ENCODE measurements around the gene FAT1.

FAT1 gene

DNA sequence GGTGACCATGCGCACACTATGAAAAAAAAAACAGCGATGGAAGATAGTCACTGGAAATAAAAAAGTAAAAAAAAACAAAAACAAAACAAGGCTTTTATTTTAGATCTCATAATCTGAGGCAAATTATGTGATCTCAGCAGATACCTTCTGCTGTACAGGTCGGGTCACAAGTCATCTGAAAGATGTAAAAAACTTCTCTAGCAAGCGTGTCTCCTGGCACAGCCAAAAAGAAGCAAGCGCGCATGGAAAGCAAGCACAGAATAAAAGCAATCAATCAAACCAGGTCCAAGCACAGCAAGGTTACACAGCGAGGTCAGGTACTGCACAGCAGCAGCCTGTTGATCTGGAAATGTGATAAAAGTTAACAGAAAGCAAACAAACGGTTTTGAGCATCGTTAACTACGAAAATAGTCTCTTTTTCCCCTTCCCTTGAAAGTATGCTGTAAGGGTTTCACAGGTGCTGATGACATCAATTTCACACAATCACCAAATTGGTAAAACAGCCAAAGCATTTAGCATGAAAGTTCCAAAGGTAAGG is 89.0 kb downstream of the FAT1 start:
- intact Hi-C loops (cut with DNase I; ENCODE audit: low total_unique reads), result no loop called here
- no peak for DNase-seq
- no peaks in the 10 kb centered on the region for H3K9me3 ChIP-seq
- no peaks in the 10 kb centered on the region for H3K27me3 ChIP-seq
- no peaks in the 10 kb centered on the region for H3K4me1 ChIP-seq
- peaks cover 21 to 62% (median 49%) of the 10 kb centered on the region in 3 donors for H3K36me3 ChIP-seq
- no peak overlapping the region for H3K4me3 ChIP-seq
- no peak overlapping the region for H3K27ac ChIP-seq
- TF ChIP-seq, protein P1, sequence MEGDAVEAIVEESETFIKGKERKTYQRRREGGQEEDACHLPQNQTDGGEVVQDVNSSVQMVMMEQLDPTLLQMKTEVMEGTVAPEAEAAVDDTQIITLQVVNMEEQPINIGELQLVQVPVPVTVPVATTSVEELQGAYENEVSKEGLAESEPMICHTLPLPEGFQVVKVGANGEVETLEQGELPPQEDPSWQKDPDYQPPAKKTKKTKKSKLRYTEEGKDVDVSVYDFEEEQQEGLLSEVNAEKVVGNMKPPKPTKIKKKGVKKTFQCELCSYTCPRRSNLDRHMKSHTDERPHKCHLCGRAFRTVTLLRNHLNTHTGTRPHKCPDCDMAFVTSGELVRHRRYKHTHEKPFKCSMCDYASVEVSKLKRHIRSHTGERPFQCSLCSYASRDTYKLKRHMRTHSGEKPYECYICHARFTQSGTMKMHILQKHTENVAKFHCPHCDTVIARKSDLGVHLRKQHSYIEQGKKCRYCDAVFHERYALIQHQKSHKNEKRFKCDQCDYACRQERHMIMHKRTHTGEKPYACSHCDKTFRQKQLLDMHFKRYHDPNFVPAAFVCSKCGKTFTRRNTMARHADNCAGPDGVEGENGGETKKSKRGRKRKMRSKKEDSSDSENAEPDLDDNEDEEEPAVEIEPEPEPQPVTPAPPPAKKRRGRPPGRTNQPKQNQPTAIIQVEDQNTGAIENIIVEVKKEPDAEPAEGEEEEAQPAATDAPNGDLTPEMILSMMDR (IDR thresholded peaks at IDR 0.05), result no peak

DNA sequence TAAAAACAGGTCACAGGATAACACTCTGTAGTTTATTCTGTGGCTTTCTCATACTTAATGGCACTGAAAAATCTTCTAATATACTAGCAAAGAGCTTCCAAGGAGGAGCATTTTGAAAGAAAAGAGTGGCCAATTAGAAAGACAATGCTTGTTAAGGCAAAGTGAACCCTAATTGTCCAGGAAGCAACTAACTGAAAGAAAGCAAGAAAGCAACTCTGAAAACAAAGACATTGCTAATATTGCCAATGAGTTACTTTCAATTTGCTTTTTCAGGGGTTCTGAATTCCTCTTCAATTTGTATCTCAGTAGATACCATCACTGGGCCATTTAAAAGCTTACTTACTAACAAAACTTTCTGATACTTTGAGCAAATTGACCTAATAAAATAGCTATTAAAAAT is 89.8 kb downstream of the FAT1 start:
- H3K9me3 ChIP-seq, result no peaks in the 10 kb centered on the region
- intact Hi-C loops (cut with DNase I; ENCODE audit: low total_unique reads), result no loop called here
- DNase-seq, result no peak
- H3K27ac ChIP-seq, result no peak overlapping the region
- TF ChIP-seq, protein P1 (IDR thresholded peaks at IDR 0.05), result no peak
- H3K27me3 ChIP-seq, result no peaks in the 10 kb centered on the region
- no peaks in the 10 kb centered on the region for H3K4me1 ChIP-seq
- no peak overlapping the region for H3K4me3 ChIP-seq
- H3K36me3 ChIP-seq, result peaks cover 21 to 70% (median 53%) of the 10 kb centered on the region in 3 donors

DNA sequence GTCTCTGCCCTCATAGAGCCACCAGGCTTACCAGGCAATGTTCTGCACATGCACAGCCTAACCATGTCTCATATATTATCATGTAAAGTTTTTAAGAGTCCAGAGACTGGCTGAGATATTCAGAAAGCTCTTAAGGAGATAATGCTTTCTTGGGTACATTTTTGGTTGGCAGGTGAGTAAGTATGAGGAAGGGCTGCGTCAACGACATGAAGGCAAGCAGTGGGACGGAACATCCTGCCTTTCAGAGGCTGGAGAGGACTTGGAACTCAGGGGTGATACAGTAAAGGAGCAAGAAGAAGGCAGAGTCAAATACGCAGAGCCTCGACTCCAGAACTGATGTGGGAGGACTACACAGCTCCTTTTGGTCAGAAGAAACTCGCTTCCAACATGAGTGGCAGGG is 93.5 kb downstream of the FAT1 start:
- H3K4me1 ChIP-seq, result peaks cover 0 to 6% (median under 1%) of the 10 kb centered on the region in 4 donors
- TF ChIP-seq, protein P1 (IDR thresholded peaks at IDR 0.05), result no peak
- H3K27me3 ChIP-seq, result no peaks in the 10 kb centered on the region
- no peak overlapping the region for H3K27ac ChIP-seq
- H3K4me3 ChIP-seq, result no peak overlapping the region
- no peaks in the 10 kb centered on the region for H3K9me3 ChIP-seq
- DNase-seq, result no peak
- H3K36me3 ChIP-seq, result peaks cover 21 to 71% (median 52%) of the 10 kb centered on the region in 3 donors
- intact Hi-C loops (cut with DNase I; ENCODE audit: low total_unique reads), result no loop called here

DNA sequence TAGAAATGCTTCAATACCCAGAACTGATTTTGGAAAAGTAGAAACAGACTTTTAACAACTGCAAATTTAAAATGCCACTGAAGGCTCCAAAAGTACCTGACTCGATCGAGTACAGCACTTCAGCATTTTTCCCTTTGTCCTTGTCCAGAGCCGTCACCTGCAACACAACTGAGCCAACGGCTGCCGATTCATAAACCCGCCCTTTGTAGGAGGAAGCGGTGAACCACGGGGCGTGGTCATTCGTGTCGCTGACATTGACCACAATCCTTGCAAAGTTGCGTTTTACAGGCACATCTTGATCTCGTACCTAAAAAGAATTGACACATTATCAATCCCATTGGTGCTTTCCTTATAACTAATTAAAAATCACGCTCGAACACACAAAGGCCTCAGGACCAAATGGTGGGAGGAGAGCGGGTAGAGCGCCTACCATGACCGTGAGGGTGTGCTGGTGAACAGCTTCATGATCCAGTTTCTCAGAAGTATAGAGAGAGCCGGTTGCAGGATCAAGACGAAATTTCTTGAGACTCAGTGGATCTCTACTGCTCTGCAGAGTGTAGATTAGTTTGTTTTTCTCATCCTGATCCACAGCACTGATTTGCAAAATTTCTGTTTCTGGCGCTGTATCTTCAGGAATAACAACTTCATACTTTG is 95.5 kb downstream of the FAT1 start:
- peaks cover 18 to 66% (median 52%) of the 10 kb centered on the region in 3 donors for H3K36me3 ChIP-seq
- H3K27me3 ChIP-seq, result no peaks in the 10 kb centered on the region
- H3K4me1 ChIP-seq, result peaks cover 0 to 26% (median 11%) of the 10 kb centered on the region in 4 donors
- no peak overlapping the region for H3K4me3 ChIP-seq
- H3K9me3 ChIP-seq, result no peaks in the 10 kb centered on the region
- TF ChIP-seq, protein P1 (IDR thresholded peaks at IDR 0.05), result no peak
- no peak overlapping the region for H3K27ac ChIP-seq
- intact Hi-C loops (cut with DNase I; ENCODE audit: low total_unique reads), result no loop called here
- DNase-seq, result no peak

DNA sequence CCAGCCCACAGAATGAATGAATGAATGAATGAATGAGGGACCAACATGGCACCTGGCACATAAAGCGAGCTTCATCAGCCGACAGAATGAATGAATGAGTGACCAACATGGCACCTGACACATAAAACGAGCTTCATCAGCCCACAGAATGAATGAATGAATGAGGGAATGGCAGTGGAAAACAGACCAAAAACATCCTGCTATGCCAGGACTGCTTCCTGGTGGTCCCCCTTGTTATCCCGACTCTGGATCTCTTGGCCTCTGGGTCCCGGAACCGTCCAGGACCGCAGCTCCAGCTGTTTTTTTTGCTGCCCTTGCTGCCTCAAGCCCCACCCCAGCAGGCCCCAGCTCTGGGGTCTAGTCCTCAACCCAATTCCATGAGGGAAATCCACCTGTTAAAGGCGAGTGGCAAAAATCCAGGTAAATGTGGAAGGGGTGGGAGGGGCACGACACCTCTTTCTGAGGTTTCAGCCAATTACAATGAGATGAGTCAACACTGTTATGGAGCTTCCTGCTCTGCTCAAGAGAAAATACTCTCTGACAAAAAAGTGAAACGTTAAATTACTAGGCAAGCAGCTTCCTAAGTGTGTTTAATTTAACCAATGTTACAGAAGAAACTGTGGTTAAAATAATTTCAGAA is 96.3 kb downstream of the FAT1 start:
- H3K27ac ChIP-seq, result no peak overlapping the region
- no peak for DNase-seq
- H3K4me3 ChIP-seq, result no peak overlapping the region
- TF ChIP-seq, protein P1 (IDR thresholded peaks at IDR 0.05), result no peak
- H3K27me3 ChIP-seq, result no peaks in the 10 kb centered on the region
- intact Hi-C loops (cut with DNase I; ENCODE audit: low total_unique reads), result no loop called here
- peaks cover 9 to 62% (median 44%) of the 10 kb centered on the region in 3 donors for H3K36me3 ChIP-seq
- H3K4me1 ChIP-seq, result peaks cover 0 to 34% (median 19%) of the 10 kb centered on the region in 4 donors
- no peaks in the 10 kb centered on the region for H3K9me3 ChIP-seq
